Heart right ventricle (tissue), 16 donors: Measurements from ENCODE around the gene LPCAT1. TPM values are rescaled to one million over a fixed set of nuclear protein-coding genes. Genes with fewer than 3 reads are reported as not detected.

Source experiments
- ATAC-seq, 8 donors: fragments of 200-7000 bp; cut with Tn5 transposase; one replicate each; pipeline ENCODE4 v1.9.1; 2020; ENCODE audit warnings: mild to moderate bottlenecking in 8 of 8, moderate library complexity in 8 of 8, moderate number of reproducible peaks in 1 of 8
- DNase-seq, 2 donors: peaks; one replicate each; pipeline ENCODE4 v3.0.0-alpha.2; 2020
- H3K27ac ChIP-seq, 10 donors: fragments of 200-600 bp; sonication (generic) in 2 of 10; one replicate each; pipeline versions ENCODE4 v1.5.0 to v1.8.0; 2020 to 2022; ENCODE audit warnings: mild to moderate bottlenecking in 3 of 10
- H3K27me3 ChIP-seq, 7 donors: fragments of 200-600 bp; one replicate each; pipeline ENCODE4 v1.8.0; 2021 to 2022; ENCODE audit warnings: mild to moderate bottlenecking in 2 of 7
- H3K36me3 ChIP-seq, 9 donors: fragments of 200-600 bp; sonication (generic) in 1 of 9; one replicate each; pipeline versions ENCODE4 v1.5.0 to v1.8.0; 2020 to 2022; ENCODE audit warnings: mild to moderate bottlenecking in 2 of 9
- H3K4me1 ChIP-seq, 9 donors: fragments of 200-600 bp; sonication (generic) in 1 of 9; one replicate each; pipeline versions ENCODE4 v1.5.0 to v1.8.0; 2020 to 2022; ENCODE audit warnings: mild to moderate bottlenecking in 4 of 9
- H3K4me3 ChIP-seq, 10 donors: fragments of 200-600 bp; sonication (generic) in 2 of 10; one replicate each; pipeline versions ENCODE4 v1.5.0 to v1.8.0; 2020 to 2022; ENCODE audit warnings: mild to moderate bottlenecking in 7 of 10, moderate library complexity in 2 of 10
- H3K9me3 ChIP-seq, 11 donors: fragments of 200-600 bp in 10 of 11; sonication (generic) in 2 of 11; one replicate each; pipeline versions ENCODE4 v1.5.0 to v1.8.0; 2013 to 2022; ENCODE audit warnings: mild to moderate bottlenecking in 2 of 11, control low read depth in 1 of 11, moderate library complexity in 1 of 11
- WGBS, 2 donors: extraction: QIAGEN DNeasy Blood & Tissue Kit; methylation state at CpG; one replicate each; pipeline ENCODE4 v1.1.7; 2013; ENCODE audit warnings: inconsistent platforms in 1 of 2; 5-methylcytosine and 5-hydroxymethylcytosine counted together
- intact Hi-C, 10 donors: fragments of 100-400 bp; cut with DNase I; formaldehyde crosslinking; loops; one replicate each; pipeline versions ENCODE4 v1.11.1 to v1.14.2; 2022
- polyA plus RNA-seq, 2 donors: library from polyadenylated mRNA; stranded (reverse); fragments of 200-250 nt; gene quantifications; one replicate each; pipeline ENCODE4 v1.2.3, GENCODE V29; 2013
- total RNA-seq, 10 donors: library from RNA; stranded (reverse); fragmentation: NEBNext Ultra II Directional in 3 of 10; extraction: Animal tissue kit (Norgen Biotek cat#: 25700) in 3 of 10; gene quantifications; one replicate each; pipeline versions ENCODE4 v1.2.1 to v1.2.4, GENCODE V29; 2021 to 2023
- TF ChIP-seq, protein P1 (sequence below), 9 donors: fragments of 200-600 bp; sonication (generic) in 2 of 9; IDR thresholded peaks; one replicate each; pipeline versions ENCODE4 v1.5.0 to v1.8.0; 2021 to 2022; ENCODE audit warnings: antibody characterized with exemption in 9 of 9, mild to moderate bottlenecking in 5 of 9, moderate library complexity in 1 of 9
- donor health status: Arrhythmogenic right ventricular cardiomyopathy.
- donor health status: ischemic (EF 13 %, LVEDD 7.1; RV severe dilation, severe dysfunction).
- donor health status: healthy with polysubstance abuse.
- donor health status: DM: no; HTN: yes; CAD: no.
- donor health status: DM: no; HTN: no; CAD: no.
- donor health status: ischemic (EF 25% LVEDD 6.9; RV normal size, moderate dysfunction).
- donor health status: ischemic (EF 25% LVEDD 5.7; RV mildly dilated, moderate dysfunction).
- donor health status: healthy.
- donor health status: DM: yes; HTN: yes; CAD: no.
- donor health status: Ischemic cardiomyopathy.
- donor health status: ischemic (EF 35%, LVEDD 5.7; RV mildly dilated, moderate dysfunction).
- donor health status: nonischemic (EF 11% LVEDD 7.7; RV severe dilation, severe dysfunction).
- donor health status: DM: yes; HTN: yes; CAD: no.
- donor health status: PGD.
- donor health status: ischemic (EF 29% LVEDD 5.4; RV normal size, mild dysfunction).
- donor health status: nonischemic (EF 23%, LVEDD 6.1; RV moderate dilation, normal function).

The LPCAT1 gene
- total and polyA plus RNA-seq, 12 donors = 5.6 to 25.5 (median 9.6) TPM

DNA sequence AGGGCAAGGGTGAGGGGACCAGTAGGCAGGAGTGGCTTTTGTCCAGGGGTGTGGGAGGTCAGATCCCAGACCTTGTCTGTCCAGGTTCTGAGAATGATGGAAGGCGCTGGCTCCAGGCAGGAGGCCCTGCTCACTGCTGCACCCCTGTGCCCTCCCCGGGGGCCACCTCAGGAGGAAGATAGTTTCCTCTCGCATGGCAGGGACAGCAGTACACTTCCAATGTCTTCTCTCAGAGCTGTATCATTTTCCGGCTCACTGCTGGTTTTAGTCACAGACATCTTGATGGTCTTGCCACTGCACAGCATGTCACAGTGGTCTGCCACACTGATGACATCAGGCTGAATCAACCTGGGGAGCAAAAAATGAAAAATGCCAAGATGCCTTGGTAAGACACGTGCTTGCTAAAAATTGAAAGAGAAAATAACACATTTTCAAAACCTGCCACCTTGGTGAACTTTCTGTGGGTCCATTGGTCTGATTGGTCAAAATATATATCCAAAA is 75.2 kb downstream of the LPCAT1 start:
- WGBS, 2 donors = 83% methylated on average over 5 of the region's 5 CpGs
- intact Hi-C loops = loop anchor here in 1 of 10 donors (10.0 kb wide), 1 partner anchor 214 kb away; no protein-coding TSS in a partner anchor
- TF ChIP-seq, protein P1, sequence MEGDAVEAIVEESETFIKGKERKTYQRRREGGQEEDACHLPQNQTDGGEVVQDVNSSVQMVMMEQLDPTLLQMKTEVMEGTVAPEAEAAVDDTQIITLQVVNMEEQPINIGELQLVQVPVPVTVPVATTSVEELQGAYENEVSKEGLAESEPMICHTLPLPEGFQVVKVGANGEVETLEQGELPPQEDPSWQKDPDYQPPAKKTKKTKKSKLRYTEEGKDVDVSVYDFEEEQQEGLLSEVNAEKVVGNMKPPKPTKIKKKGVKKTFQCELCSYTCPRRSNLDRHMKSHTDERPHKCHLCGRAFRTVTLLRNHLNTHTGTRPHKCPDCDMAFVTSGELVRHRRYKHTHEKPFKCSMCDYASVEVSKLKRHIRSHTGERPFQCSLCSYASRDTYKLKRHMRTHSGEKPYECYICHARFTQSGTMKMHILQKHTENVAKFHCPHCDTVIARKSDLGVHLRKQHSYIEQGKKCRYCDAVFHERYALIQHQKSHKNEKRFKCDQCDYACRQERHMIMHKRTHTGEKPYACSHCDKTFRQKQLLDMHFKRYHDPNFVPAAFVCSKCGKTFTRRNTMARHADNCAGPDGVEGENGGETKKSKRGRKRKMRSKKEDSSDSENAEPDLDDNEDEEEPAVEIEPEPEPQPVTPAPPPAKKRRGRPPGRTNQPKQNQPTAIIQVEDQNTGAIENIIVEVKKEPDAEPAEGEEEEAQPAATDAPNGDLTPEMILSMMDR (IDR thresholded peaks at IDR 0.05) = no peak
- no peak overlapping the region for H3K27ac ChIP-seq
- no peak for DNase-seq
- no peak overlapping the region for H3K4me3 ChIP-seq
- H3K4me1 ChIP-seq = peaks cover 0 to 18% (median 10%) of the 10 kb centered on the region in 9 donors
- peaks cover 22 to 87% (median 55%) of the 10 kb centered on the region in 7 donors for H3K27me3 ChIP-seq
- ATAC-seq = no peak
- H3K9me3 ChIP-seq = peaks cover 0 to 17% (median 4%) of the 10 kb centered on the region in 11 donors
- no peaks in the 10 kb centered on the region for H3K36me3 ChIP-seq

DNA sequence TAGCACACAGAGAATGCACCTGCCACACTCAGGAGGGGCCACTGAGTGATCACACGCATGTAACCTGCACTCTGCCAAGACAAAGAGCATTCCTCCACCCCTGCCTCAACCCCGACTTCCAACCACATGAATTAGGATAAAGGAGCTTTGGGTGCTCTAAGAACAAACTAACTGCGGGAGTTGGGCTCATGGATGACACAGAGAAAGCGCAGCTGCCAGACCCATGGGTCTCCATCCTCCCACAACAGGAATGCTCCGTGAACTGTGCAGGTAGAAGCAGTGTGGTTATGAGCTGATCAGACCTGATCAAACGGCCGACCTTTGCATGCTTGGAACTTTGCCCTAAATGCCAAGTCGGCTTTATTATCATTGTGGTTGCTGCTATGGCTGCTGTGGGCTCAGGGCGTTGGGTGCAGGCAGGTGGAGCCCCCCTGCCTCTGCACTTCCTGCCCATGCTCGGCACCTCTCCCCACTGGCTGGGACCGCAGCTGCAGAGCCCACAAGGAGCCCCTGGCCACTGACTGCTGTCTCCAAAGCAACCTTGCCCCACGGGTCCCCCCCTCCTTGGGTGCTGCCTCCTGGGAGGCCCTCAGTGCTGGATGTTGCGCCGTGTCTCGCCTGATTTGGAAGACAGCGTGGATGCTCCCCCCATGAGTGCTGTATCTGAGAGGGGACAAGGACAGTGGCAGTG is 75.9 kb downstream of the LPCAT1 start:
- TF ChIP-seq, protein P1 (IDR thresholded peaks at IDR 0.05) = no peak

DNA sequence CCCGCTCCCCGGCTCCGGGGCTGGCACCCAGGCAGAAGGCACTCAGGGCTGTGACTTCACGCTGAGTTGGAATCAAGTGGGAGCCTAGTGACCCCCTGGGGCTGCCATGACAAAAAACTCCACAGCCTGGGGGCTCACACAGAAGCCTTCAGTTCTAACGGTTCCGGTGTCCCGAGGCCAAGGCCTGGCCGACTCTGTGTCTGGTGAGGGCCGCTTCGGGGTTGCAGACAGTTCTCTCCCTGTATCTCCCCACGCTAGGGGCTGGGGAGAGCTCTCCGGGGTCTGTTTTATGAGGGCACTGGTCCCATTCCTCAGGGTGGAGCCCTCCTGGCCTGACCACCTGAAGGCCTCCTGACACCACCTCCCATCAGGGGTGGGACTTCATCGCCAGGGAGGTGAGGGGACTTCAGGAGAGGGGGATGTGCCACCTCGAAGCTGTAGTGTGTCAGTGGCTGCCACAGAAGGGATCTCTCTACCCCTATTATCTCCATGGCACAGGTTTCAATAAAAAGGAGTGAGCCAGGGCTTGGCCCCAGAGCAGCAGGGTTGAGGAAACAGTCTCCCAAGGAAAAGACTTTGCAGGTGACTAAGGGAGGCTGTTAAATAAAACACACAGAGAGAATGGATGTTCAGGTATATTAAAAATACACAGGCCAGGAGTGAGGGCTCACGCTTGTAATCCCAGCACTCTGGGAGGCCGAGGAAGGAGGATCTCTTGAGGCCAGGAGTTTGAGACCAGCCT is 77.0 kb downstream of the LPCAT1 start:
- Histone ChIP-seq H3K36me3 (no peaks in the 10 kb centered on the region), H3K4me1 (peaks cover 0 to 18% (median 10%) of the 10 kb centered on the region in 9 donors), H3K27ac (no peak overlapping the region), H3K27me3 (peaks cover 24 to 89% (median 70%) of the 10 kb centered on the region in 7 donors), H3K9me3 (no peaks in the 10 kb centered on the region), H3K4me3 (no peak overlapping the region)
- WGBS, 2 donors = 31 to 35% methylated on average over 16 of the region's 16 CpGs
- intact Hi-C loops = loop anchor here in 1 of 10 donors (10.0 kb wide), 1 partner anchor 212 kb away; no protein-coding TSS in a partner anchor
- ATAC-seq (no peak), DNase-seq (no peak)
- TF ChIP-seq, protein P1 (IDR thresholded peaks at IDR 0.05) = no peak

More for the DNA sequence above, 75.9 kb downstream of the LPCAT1 start:
- no peak overlapping the region for H3K4me3 ChIP-seq
- no peaks in the 10 kb centered on the region for H3K36me3 ChIP-seq
- no peak for ATAC-seq
- H3K4me1 ChIP-seq = peaks cover 0 to 18% (median 10%) of the 10 kb centered on the region in 9 donors
- no peak overlapping the region for H3K27ac ChIP-seq
- DNase-seq = no peak
- H3K27me3 ChIP-seq = peaks cover 22 to 87% (median 62%) of the 10 kb centered on the region in 7 donors
- WGBS, 2 donors = 63 to 69% methylated on average over 16 of the region's 16 CpGs
- peaks cover 0 to 10% (median 0%) of the 10 kb centered on the region in 11 donors for H3K9me3 ChIP-seq
- intact Hi-C loops = loop anchor here in 1 of 10 donors (10.0 kb wide), 1 partner anchor 213 kb away; no protein-coding TSS in a partner anchor
